ENCODE data around the gene CHRM2. TPM values are rescaled to one million over a fixed set of nuclear protein-coding genes. Genes with fewer than 3 reads are reported as not detected.

Gene CHRM2
- total RNA-seq, 1 donor from 2014 or later = not detected

- no peaks in the 10 kb centered on the region for H3K9me3 Mint-ChIP-seq
- no peak overlapping the region for H3K27ac ChIP-seq
Measured at GRCh38 chr7:136923111-136923667, 54.7 kb downstream of the CHRM2 start.

GRCh38 chr7:136925044-136925443 is 56.6 kb downstream of the CHRM2 start:
- TF ChIP-seq EZH2phosphoT487 (IDR thresholded peaks at IDR 0.05) (no peak), CTCF (IDR thresholded peaks at IDR 0.05) (no peak), EZH2 (IDR thresholded peaks at IDR 0.05) (no peak)
- no peaks in the 10 kb centered on the region for H3K36me3 ChIP-seq
- no peak overlapping the region for H2AFZ ChIP-seq (replicated peaks)
- no peak overlapping the region for H3K27ac ChIP-seq
- H3K27me3 Mint-ChIP-seq (ENCODE audit: insufficient read depth, low read depth) = no peaks in the 10 kb centered on the region
- no peak overlapping the region for H3K4me2 ChIP-seq
- H3K9me3 ChIP-seq (ENCODE audit: low read depth) = no peaks in the 10 kb centered on the region
- no peak for DNase-seq (ENCODE audit: low spot score)
- H3K4me1 ChIP-seq = peaks cover 6% of the 10 kb centered on the region
- H3K79me2 ChIP-seq (ENCODE audit: low read depth) = no peaks in the 10 kb centered on the region
- no peaks in the 10 kb centered on the region for H3K36me3 Mint-ChIP-seq
- H4K20me1 ChIP-seq (ENCODE audit: low read depth) = no peaks in the 10 kb centered on the region
- H3K9ac ChIP-seq = no peak overlapping the region
- H3K9me3 Mint-ChIP-seq = no peaks in the 10 kb centered on the region
- peaks cover 9% of the 10 kb centered on the region for H3F3A ChIP-seq (ENCODE audit: low read depth)
- no peak overlapping the region for H3K4me3 ChIP-seq
- no peak overlapping the region for H3K4me3 Mint-ChIP-seq
- H3K4me1 Mint-ChIP-seq = peaks cover 9% of the 10 kb centered on the region
- H3K27me3 ChIP-seq = no peaks in the 10 kb centered on the region
- H3K27ac Mint-ChIP-seq = no peak overlapping the region

More at GRCh38 chr7:136923111-136923667, 54.7 kb downstream of the CHRM2 start:
- no peak for DNase-seq (ENCODE audit: low spot score)
- H3K36me3 Mint-ChIP-seq = no peaks in the 10 kb centered on the region
- no peak overlapping the region for H3K27ac Mint-ChIP-seq
- Histone ChIP-seq H3K36me3 (no peaks in the 10 kb centered on the region), H4K20me1 (ENCODE audit: low read depth) (no peaks in the 10 kb centered on the region), H3K4me2 (no peak overlapping the region), H3F3A (ENCODE audit: low read depth) (no peaks in the 10 kb centered on the region), H3K4me1 (no peaks in the 10 kb centered on the region), H3K9ac (no peak overlapping the region), H3K79me2 (ENCODE audit: low read depth) (no peaks in the 10 kb centered on the region), H2AFZ (replicated peaks) (no peak overlapping the region), H3K27me3 (no peaks in the 10 kb centered on the region), H3K9me3 (ENCODE audit: low read depth) (no peaks in the 10 kb centered on the region), H3K4me3 (no peak overlapping the region)
- no peak for TF ChIP-seq CTCF (IDR thresholded peaks at IDR 0.05)
- TF ChIP-seq EZH2phosphoT487 (IDR thresholded peaks at IDR 0.05) = no peak
- TF ChIP-seq EZH2 (IDR thresholded peaks at IDR 0.05) = no peak
- no peak overlapping the region for H3K4me3 Mint-ChIP-seq
- peaks cover 6% of the 10 kb centered on the region for H3K4me1 Mint-ChIP-seq
- no peaks in the 10 kb centered on the region for H3K27me3 Mint-ChIP-seq (ENCODE audit: insufficient read depth, low read depth)

- H3K4me3 ChIP-seq = no peak overlapping the region
- H3K36me3 ChIP-seq = no peaks in the 10 kb centered on the region
- H3K36me3 Mint-ChIP-seq = no peaks in the 10 kb centered on the region
- TF ChIP-seq EZH2 (IDR thresholded peaks at IDR 0.05) (no peak), EZH2phosphoT487 (IDR thresholded peaks at IDR 0.05) (no peak), CTCF (IDR thresholded peaks at IDR 0.05) (no peak)
- peaks cover 6% of the 10 kb centered on the region for H3K4me1 ChIP-seq
- no peaks in the 10 kb centered on the region for H3K9me3 ChIP-seq (ENCODE audit: low read depth)
- H4K20me1 ChIP-seq (ENCODE audit: low read depth) = no peaks in the 10 kb centered on the region
- no peaks in the 10 kb centered on the region for H3K9me3 Mint-ChIP-seq
- H3K27me3 ChIP-seq = no peaks in the 10 kb centered on the region
- H3K79me2 ChIP-seq (ENCODE audit: low read depth) = no peaks in the 10 kb centered on the region
- no peak overlapping the region for H3K4me2 ChIP-seq
- no peak overlapping the region for H3K27ac Mint-ChIP-seq
- H3K27me3 Mint-ChIP-seq (ENCODE audit: insufficient read depth, low read depth) = no peaks in the 10 kb centered on the region
- no peak for DNase-seq (ENCODE audit: low spot score)
- peaks cover 9% of the 10 kb centered on the region for H3K4me1 Mint-ChIP-seq
- peaks cover 9% of the 10 kb centered on the region for H3F3A ChIP-seq (ENCODE audit: low read depth)
- no peak overlapping the region for H2AFZ ChIP-seq (replicated peaks)
- H3K27ac ChIP-seq = no peak overlapping the region
- no peak overlapping the region for H3K9ac ChIP-seq
- no peak overlapping the region for H3K4me3 Mint-ChIP-seq
Measured at GRCh38 chr7:136925556-136925955, 57.1 kb downstream of the CHRM2 start.
